Ectodermal cell (in vitro differentiated cells): ENCODE data around the gene STK32C.

Source experiments
- H3K27ac ChIP-seq: 2 replicates; pipeline ENCODE4 v1.7.0; 2013; ENCODE audit warnings: mild to moderate bottlenecking, low read depth, low read length; ENCODE audit not compliant: insufficient read depth, poor library complexity, severe bottlenecking
- H3K27me3 ChIP-seq: 2 replicates; pipeline ENCODE4 v1.7.0; 2013; ENCODE audit warnings: mild to moderate bottlenecking, low read length; ENCODE audit not compliant: insufficient read depth, control insufficient read depth, poor library complexity, severe bottlenecking
- H3K36me3 ChIP-seq: one replicate; pipeline ENCODE4 v1.7.0; 2013; ENCODE audit warnings: low read length; ENCODE audit not compliant: control insufficient read depth, insufficient read depth
- H3K4me1 ChIP-seq: one replicate; pipeline ENCODE4 v1.7.0; 2013; ENCODE audit warnings: low read length; ENCODE audit not compliant: control insufficient read depth, insufficient read depth
- H3K4me3 ChIP-seq: 2 replicates; pipeline ENCODE4 v1.7.0; 2013; ENCODE audit warnings: low read depth, low read length, control low read depth; ENCODE audit not compliant: insufficient read depth
- H3K9me3 ChIP-seq: 2 replicates; pipeline ENCODE4 v1.7.0; 2013; ENCODE audit warnings: mild to moderate bottlenecking, low read length, moderate library complexity; ENCODE audit not compliant: control insufficient read depth
- WGBS, 2 experiments: methylation state at CpG; one replicate each; pipeline ENCODE4 v1.1.7; 2013; ENCODE audit warnings: missing lambda C conversion rate in 2 of 2; 5-methylcytosine and 5-hydroxymethylcytosine counted together

Gene STK32C

DNA sequence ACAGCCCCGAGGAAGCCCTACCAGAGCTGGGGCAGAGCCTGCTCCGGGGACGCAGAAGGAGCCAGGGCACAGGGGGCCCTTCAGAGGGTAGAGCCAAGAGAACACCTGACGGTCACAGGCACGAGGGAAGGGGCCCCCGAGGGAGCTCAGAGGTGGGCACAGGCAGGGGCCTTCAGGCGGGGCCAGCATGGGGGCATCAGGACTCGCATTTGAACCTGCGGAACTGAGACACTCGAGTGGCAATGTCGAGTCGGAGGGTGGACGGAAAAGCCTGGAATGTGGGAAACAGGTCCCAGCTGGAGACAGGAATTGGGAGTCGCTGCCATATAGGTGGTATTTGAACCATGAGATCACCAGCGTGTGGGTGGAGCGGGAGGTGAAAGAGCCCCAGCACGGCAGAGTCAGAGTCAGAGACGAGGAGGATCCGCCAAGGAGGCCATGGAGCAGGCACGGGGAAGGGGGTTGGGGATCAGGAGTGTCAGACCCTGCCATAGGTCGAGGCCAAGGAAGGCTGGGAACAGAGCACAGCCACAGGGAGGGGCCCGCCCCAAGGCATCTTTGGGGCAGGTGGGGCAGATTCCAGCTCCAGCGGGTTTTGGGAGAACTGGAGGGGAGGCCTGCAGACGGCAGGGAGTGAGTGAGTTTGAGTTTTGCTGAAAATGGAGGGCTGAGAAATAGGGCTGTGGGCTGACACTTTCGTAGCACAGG lies 13.8 kb downstream of the STK32C start:
- peaks cover 24% of the 10 kb centered on the region for H3K4me1 ChIP-seq
- H3K4me3 ChIP-seq = no peak overlapping the region
- 71 to 76% methylated on average over 25 of the region's 25 CpGs for WGBS, 2 experiments
- H3K27ac ChIP-seq = no peak overlapping the region
- no peaks in the 10 kb centered on the region for H3K9me3 ChIP-seq
- H3K36me3 ChIP-seq = no peaks in the 10 kb centered on the region
- no peaks in the 10 kb centered on the region for H3K27me3 ChIP-seq

DNA sequence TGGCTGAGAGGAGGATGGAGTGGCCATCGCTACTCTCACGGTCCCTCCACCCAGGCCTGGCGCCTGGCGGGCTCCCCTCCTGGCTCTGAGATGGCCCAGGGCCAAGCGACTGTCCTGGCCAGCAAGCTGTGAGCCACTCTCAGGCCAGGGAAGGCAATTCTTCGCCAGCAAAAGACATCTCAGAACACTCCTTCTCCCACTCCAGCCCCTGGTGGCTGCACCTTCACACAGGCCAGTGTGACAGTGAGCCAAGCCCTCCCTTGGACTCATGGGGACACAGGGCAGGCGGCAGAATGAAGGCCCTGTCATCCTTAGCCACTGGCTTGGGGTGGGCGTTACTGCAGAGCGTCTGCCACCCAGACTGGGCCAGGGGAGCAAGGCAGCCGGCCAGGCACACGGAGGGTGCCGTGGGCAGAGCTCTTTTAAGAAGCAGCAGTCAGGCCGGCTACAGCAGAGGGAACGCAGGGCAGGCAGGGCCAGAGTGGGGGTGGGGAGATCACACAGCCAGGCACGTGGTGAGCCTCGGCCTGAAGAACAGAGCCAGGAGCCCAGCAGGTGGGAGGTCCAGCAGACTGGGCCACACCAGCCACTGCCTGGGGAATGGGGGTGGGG lies 14.4 kb downstream of the STK32C start:
- Histone ChIP-seq H3K36me3 (no peaks in the 10 kb centered on the region), H3K27ac (no peak overlapping the region), H3K4me3 (no peak overlapping the region), H3K4me1 (peaks cover 19% of the 10 kb centered on the region), H3K27me3 (no peaks in the 10 kb centered on the region), H3K9me3 (no peaks in the 10 kb centered on the region)
- 50 to 56% methylated on average over 16 of the region's 16 CpGs for WGBS, 2 experiments

DNA sequence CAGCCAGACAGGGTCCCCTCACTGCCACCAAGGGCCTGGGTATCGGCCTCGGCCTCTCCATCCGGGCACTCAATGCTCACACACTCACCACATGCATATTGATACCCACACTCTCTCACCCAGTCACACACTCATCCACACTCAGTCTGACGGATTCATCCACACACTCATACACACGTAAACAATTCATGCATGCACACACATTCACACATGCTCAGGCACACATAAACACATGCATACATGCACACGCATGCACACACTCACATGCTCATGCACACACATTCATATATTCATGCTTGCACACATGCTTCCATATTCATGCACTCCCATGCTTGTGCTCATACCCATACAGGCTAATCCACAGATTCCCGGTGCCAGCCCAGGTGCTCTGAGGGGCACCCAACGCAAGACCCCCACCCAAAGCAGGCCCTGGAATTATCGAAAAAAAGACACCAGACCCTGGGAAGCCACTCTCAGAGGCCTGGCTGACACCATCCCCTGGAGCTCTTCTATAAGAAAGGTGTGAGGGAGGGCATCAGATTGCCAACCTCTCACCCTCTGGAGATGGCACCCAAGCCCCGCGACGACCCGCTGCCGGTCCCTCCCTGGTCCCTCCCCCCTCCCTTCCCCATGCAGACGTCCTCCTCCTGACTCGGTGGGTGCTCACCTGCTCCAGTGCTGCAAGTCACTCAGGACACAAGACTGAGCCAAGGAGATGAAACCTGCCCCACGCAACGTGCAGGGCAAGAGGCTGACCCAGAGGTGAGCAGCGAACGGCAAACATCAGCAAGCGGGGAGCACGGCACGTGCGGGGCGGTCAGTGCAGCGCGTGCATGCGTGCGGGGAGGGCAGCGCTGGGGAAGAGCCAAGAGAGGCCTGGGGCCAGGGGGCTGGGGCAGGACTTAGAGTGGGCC lies 15.2 kb downstream of the STK32C start:
- no peak overlapping the region for H3K27ac ChIP-seq
- no peak overlapping the region for H3K4me3 ChIP-seq
- WGBS, 2 experiments = 90 to 92% methylated on average over 30 of the region's 30 CpGs
- H3K27me3 ChIP-seq = no peaks in the 10 kb centered on the region
- no peaks in the 10 kb centered on the region for H3K36me3 ChIP-seq
- H3K4me1 ChIP-seq = peaks cover 12% of the 10 kb centered on the region
- H3K9me3 ChIP-seq = no peaks in the 10 kb centered on the region

DNA sequence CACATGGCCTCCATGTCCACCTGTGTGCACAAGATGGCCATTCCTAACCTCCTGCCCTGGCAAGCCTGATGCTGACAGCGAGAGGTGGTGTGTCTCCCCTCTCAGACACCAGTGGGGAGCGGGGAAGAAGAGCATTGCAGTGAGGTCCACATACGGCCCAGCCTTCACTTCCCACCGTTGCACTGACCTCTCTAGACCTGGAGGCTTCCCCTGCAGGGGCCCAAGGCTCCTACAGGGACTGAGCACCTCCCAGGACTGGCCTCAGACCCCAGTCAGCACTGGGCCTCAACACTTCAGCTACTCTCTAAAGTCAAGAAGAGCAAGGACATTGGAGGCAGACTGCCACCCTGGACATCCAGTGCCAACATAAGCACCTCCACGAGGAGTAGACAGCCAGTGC lies 15.9 kb downstream of the STK32C start:
- H3K9me3 ChIP-seq = no peaks in the 10 kb centered on the region
- peaks cover 12% of the 10 kb centered on the region for H3K4me1 ChIP-seq
- H3K27ac ChIP-seq = no peak overlapping the region
- H3K36me3 ChIP-seq = no peaks in the 10 kb centered on the region
- WGBS, 2 experiments = 90 to 93% methylated on average over 5 of the region's 5 CpGs
- H3K4me3 ChIP-seq = no peak overlapping the region
- no peaks in the 10 kb centered on the region for H3K27me3 ChIP-seq

DNA sequence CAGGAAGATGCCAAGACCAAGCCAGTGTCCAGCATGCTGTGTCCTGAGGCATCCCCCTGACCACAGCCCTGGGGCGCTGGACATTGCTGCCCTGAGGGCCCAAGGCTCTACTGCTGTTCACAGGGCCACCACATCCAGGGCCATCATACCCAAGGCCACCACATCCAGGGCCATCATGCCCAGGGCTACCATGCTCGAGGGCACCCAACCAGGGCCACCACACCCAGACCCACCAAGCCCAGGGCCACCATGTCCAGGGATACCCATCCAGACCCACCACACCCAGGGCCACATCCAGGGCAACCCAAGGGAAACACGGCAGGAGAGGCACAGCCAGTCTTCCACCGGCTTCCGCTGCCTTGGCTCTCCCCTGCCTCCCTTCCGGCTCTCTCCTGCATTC lies 17.1 kb downstream of the STK32C start:
- Histone ChIP-seq H3K4me1 (peaks cover 12% of the 10 kb centered on the region), H3K27ac (no peak overlapping the region), H3K4me3 (no peak overlapping the region), H3K36me3 (no peaks in the 10 kb centered on the region), H3K27me3 (no peaks in the 10 kb centered on the region), H3K9me3 (no peaks in the 10 kb centered on the region)
- WGBS, 2 experiments = 90 to 95% methylated on average over 6 of the region's 6 CpGs

DNA sequence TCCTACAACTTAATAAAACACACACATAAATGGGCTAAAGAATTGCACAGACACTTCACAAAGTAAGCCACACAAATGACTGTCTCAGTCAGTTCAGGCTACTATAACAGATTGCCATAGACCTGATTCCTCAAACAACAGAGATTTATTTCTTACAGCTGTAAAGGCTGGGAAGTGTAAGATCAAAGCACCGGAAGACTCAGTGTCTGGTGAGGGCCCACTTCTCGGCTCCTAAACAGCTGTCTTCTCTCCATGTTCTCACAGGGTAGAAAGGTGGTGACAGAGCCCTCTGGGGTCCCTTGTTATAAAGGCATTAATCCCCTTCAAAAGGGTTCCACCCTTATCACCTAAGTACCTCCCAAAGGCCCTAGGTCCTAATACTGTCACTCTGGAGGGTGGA lies 18.3 kb downstream of the STK32C start:
- H3K4me1 ChIP-seq = peaks cover 12% of the 10 kb centered on the region
- H3K27me3 ChIP-seq = no peaks in the 10 kb centered on the region
- no peak overlapping the region for H3K4me3 ChIP-seq
- H3K9me3 ChIP-seq = no peaks in the 10 kb centered on the region
- WGBS, 2 experiments = 91 to 93% methylated on average over 2 of the region's 2 CpGs
- H3K36me3 ChIP-seq = no peaks in the 10 kb centered on the region
- no peak overlapping the region for H3K27ac ChIP-seq

DNA sequence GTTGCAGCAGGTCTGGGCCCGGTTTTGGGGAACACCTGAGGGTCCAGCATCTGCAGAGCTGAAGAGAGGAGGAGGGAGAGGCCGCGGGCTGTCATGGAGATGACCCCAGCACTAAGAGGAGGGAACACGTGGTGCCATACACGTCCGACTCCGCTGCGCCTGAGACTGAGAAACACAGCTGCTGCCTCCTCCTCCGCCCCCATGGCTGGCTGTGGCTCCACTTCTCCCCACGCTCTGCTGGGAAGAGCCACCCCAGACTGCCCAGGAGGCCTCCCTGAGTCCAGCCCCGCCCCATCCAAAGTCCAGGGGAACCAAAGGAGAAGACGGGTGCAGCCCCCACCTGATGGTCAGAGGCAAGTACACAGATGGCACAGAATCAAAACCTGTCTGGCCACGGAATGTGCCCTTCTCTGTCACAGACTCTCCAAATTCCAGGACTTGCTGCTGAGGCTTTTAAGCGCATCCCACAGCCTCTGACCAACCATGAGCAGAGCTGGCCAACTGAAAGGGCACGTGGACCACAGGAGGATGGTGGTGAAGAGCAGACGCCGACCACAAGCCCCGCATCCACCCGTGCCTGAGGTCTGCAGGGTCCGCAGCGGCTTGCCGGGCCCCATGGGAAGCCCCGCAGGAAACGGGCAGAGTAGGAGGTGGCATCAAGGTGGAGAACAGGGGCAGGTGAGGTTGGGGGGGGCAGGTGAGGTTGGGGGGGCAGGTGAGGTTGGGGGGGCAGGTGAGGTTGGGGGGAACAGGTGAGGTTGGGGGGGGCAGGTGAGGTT lies 24.0 kb downstream of the STK32C start:
- Histone ChIP-seq H3K4me1 (peaks cover 12% of the 10 kb centered on the region), H3K9me3 (no peaks in the 10 kb centered on the region), H3K4me3 (no peak overlapping the region), H3K27ac (no peak overlapping the region), H3K36me3 (no peaks in the 10 kb centered on the region), H3K27me3 (no peaks in the 10 kb centered on the region)
- WGBS, 2 experiments = 93 to 94% methylated on average over 23 to 24 of the region's 24 CpGs

DNA sequence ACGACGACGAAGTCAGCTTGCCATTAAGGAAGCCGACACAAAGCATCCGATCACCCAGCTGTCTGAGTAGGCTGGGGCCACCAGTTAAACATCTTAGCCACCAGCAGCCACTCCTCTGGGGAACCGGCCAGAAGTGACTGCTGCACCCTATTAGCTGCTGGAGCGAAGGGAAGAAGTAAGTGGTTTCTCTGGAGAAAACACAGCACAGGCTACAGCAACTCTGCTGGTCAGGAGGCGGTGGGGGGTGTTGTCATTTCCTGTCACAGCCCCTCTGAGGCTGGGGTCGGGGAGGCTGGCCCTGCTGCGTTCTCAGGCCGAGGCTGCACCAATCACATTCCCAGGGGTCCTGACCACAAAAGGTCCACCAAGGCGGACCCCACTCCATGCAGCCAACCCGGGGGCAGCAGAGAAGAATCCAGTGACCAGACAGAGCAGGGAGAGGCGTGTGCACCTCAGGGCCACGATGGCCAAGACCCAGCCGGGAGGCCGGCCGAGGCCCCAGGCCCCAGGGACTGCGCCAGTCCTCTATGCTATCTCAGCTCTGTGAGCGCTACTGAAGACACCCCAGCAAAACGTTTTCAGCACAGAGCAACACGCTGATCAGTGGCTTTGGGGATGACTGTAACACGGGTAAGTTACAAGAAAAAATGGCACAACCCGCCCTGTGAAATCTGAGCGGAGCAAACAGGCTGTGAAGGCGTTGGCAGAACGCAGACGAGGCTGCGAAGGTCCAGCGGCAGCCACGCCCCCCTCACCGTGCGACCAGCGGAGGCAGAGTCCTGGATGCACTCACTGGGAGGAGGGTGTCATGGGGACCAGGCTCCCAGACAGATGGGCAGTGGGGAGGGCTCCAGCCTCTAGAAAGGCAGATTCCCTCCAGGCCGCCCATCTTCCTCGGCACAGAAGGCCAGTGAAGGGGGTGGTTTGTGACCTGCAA lies 24.8 kb downstream of the STK32C start:
- Histone ChIP-seq H3K4me3 (no peak overlapping the region), H3K36me3 (no peaks in the 10 kb centered on the region), H3K27ac (no peak overlapping the region), H3K27me3 (no peaks in the 10 kb centered on the region), H3K4me1 (peaks cover 12% of the 10 kb centered on the region), H3K9me3 (no peaks in the 10 kb centered on the region)
- 78 to 80% methylated on average over 36 of the region's 36 CpGs for WGBS, 2 experiments
